Measurements from ENCODE around the gene ROGDI. TPM values are rescaled to one million over a fixed set of nuclear protein-coding genes. Genes with fewer than 3 reads are reported as not detected.

Gene ROGDI

DNA sequence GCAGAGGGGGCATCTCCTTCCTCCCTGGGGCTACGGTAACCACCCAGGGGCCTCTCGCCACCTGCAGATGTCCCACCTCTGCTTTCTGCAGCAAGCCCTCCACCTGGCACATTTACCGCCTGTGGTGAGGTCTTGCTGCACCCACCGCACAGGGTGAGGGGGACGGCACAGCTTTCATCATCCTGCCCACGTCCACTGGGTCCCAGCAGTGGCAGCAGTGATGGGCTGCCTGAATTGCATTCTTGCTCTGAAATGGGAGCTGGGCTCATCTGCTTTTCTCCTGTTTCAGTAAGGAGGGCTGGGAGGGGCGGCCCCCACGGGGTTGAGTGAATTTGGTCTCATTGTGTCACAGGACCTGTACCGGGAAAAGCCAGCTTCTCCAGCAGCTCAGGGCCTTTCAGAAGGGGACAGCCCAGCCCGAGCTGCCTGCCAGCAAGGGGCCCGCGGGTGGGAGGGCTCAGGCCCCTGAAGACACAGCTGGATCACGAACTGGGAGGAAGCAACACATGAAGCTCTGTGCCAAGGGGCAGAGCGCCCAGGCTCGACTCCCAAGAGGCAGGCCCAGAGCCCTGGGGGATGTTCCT lies 55.4 kb downstream of the ROGDI start:
- peak overlapping the region; percentile 87 for H3K23ac ChIP-seq (ENCODE audit: low read depth, low read length, poor library complexity)
- H3K14ac ChIP-seq (ENCODE audit: low read length) = no peak overlapping the region
- no peak overlapping the region for H3K18ac ChIP-seq (ENCODE audit: low read length)
- H3K4me1 ChIP-seq (ENCODE audit: control insufficient read depth in 2 of 2, insufficient read depth in 1 of 2, low read depth in 1 of 2, low read length in 2 of 2) = peaks cover 0 to 7% of the 10 kb centered on the region in 2 donors
- no peak overlapping the region for H2AFZ ChIP-seq (ENCODE audit: low read length)
- H3K27ac ChIP-seq (replicated peaks; ENCODE audit: low read length) = peak overlapping the region; percentile 22
- H4K91ac ChIP-seq (ENCODE audit: low read depth, low read length, poor library complexity) = no peak overlapping the region
- H2BK5ac ChIP-seq (ENCODE audit: low read length) = no peak overlapping the region
- no peaks in the 10 kb centered on the region for H3K79me1 ChIP-seq (ENCODE audit: low read depth, low read length)
- no CpG with 5 or more reads among the region's 15 CpGs for WGBS, 2 donors (ENCODE audit: extremely low coverage in 2 of 2, insufficient read length in 2 of 2, insufficient replicate concordance in 1 of 2)
- H2AK5ac ChIP-seq (ENCODE audit: low read depth, low read length) = peak overlapping the region; percentile 78
- H2BK15ac ChIP-seq (ENCODE audit: low read length) = no peak overlapping the region
- no peak overlapping the region for H3K4me2 ChIP-seq (ENCODE audit: insufficient read depth, low read length, poor library complexity, severe bottlenecking)
- H4K8ac ChIP-seq (ENCODE audit: low read depth, low read length) = no peak overlapping the region
- peaks cover 11 to 19% of the 10 kb centered on the region in 2 donors for H3K36me3 ChIP-seq (replicated peaks in 1 of 2; ENCODE audit: control insufficient read depth in 2 of 2, insufficient read depth in 2 of 2, low read length in 2 of 2)
- DNase-seq (ENCODE audit: low spot score) = no peak
- no peak overlapping the region for H2BK120ac ChIP-seq (ENCODE audit: low read depth, low read length)
- no peak overlapping the region for H3K4ac ChIP-seq (ENCODE audit: low read length)
- H3K4me3 ChIP-seq (ENCODE audit: low read length in 2 of 2) = no peak overlapping the region
- H2BK12ac ChIP-seq (ENCODE audit: low read length) = peak overlapping the region; percentile 19
- peak overlapping the region; percentile 80 for H3K9ac ChIP-seq (ENCODE audit: low read depth, low read length, poor library complexity)
- no peaks in the 10 kb centered on the region for H3K9me3 ChIP-seq (replicated peaks in 1 of 2; ENCODE audit: control insufficient read depth in 2 of 2, insufficient read depth in 1 of 2, low read depth in 1 of 2, low read length in 2 of 2)
- H3K27me3 ChIP-seq (ENCODE audit: control insufficient read depth in 3 of 3, insufficient read depth in 3 of 3, low read depth in 1 of 3, low read length in 3 of 3) = no peaks in the 10 kb centered on the region

Small RNA genes lying within 50 kb of the gene (small RNA-seq; reads per million reads assigned to genes)
- not detected for gene RF00017 (ENCODE audit: insufficient read depth)
